NCI-H446 treated with DMSO at 0.1 percent for 48 hours (cell line): ENCODE results near the gene IARS2.
A peak's percentile ranks its signal among the peaks of the same experiment; 100 is the strongest.
"Not testable (repeated sequence)": the region's sequence is repeated elsewhere in the genome, so short reads cannot be mapped to it uniquely, and the experiment has no call there.

ENCODE experiments used
- DNase-seq: peaks from one replicate; lab custom pipeline; 2025; lab: John Stamatoyannopoulos, UW

The IARS2 gene

GRCh38 chr1:220166853-220167252 lies 72.9 kb downstream of the IARS2 start:
- DNase-seq: no peak

DNA sequence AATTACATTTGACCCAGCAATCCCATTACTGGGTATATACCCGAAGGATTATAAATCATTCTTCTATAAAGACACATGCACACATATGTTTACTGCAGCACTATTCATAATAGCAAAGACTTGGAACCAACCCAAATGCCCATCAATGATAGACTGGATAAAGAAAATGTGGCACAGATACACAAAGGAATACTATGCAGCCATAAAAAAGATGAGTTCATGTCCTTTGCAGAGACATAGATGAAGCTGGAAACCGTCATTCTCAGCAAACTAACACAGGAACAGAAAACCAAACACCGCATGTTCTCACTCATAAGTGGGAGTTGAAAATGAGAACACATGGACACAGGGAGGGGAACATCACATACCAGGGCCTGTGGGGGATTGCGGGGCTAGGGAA lies 76.0 kb downstream of the IARS2 start:
- DNase-seq: not testable (repeated sequence)

- DNase-seq: no peak
Measured at GRCh38 chr1:220170836-220171526, 77.0 kb downstream of the IARS2 start.

DNA sequence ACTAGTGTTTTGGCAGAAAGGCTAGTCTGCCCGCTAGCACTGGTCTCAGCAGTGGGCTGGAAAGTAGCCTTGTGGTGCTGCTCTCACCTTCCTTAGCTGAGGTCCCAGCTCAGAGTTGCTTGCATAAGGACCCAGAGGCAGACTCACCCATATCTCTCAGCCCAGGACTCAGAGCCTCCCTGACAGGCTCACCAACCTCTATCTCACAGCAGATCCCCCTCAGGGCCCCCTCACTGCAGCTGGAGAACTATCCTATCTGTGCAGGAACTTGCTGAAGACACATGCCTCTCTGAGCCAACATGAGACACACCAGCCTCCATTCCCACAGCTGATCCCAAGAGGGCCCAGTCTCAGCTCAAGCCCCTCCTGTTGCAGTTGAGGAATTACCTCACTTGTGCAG lies 82.6 kb downstream of the IARS2 start:
- DNase-seq: no peak

- DNase-seq: no peak
Measured at GRCh38 chr1:220182111-220182510, 88.2 kb downstream of the IARS2 start.

GRCh38 chr1:220182656-220183055 lies 88.7 kb downstream of the IARS2 start:
- no peak for DNase-seq

GRCh38 chr1:220184506-220184905 lies 90.6 kb downstream of the IARS2 start:
- no peak for DNase-seq

- DNase-seq: no peak
Measured at GRCh38 chr1:220186752-220187151, 92.8 kb downstream of the IARS2 start.

GRCh38 chr1:220188538-220188937 lies 94.6 kb downstream of the IARS2 start:
- no peak for DNase-seq

GRCh38 chr1:220189750-220190347 lies 95.9 kb downstream of the IARS2 start:
- DNase-seq: peak; percentile 17

DNA sequence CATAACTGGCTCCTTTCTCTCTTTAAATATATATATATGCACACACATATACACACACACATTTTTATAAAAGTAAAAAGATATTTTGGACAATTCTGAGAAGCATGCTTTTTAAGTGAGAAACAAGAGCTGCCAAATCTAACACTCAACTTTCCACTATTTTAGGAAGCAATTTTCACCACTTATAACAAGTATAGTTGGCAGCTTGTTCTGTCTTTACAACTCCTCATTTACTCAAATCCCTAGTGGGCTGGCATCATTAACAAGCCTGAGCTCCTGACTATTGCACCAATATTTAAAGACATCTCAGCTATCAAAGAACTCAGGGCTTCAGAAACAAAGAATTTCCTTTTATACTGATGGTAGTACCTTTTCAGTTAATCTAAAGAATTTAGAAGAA lies 101.8 kb downstream of the IARS2 start:
- no peak for DNase-seq
